ENCODE data around the gene RALGAPA1.
"Not testable (repeated sequence)": the region's sequence is repeated elsewhere in the genome, so short reads cannot be mapped to it uniquely, and the experiment has no call there.

The RALGAPA1 gene

DNA sequence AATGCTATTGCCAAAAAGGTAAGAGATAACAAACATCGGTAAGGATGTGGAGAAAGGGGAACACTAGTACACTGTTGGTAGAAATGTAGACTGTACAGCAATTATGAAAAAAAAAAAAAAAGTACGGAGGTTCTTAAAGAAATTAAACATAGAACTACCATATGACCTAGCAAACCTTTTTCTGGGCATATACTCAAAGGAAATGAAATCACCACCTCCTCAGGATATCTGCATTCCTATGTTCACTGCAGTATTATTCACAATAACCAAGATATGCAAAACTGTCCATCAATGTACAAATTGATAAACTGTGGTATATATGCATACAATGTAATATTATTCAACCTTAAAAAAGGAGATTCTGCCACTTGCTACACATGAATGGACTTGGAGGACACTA, 214.5 kb downstream of the RALGAPA1 start:
- Histone ChIP-seq H3K4me1 (ENCODE audit: control insufficient read depth, low read depth, low read length) (no peaks in the 10 kb centered on the region), H3K4me3 (ENCODE audit: low read length) (no peak overlapping the region), H3K27ac (ENCODE audit: low read length) (no peak overlapping the region), H3K9ac (ENCODE audit: low read length) (no peak overlapping the region), H3K9me3 (ENCODE audit: control insufficient read depth, low read depth, low read length) (no peaks in the 10 kb centered on the region), H3K36me3 (ENCODE audit: control insufficient read depth, low read depth, low read length) (no peaks in the 10 kb centered on the region), H3K27me3 (ENCODE audit: control insufficient read depth, insufficient read depth, low read length) (no peaks in the 10 kb centered on the region)

DNA sequence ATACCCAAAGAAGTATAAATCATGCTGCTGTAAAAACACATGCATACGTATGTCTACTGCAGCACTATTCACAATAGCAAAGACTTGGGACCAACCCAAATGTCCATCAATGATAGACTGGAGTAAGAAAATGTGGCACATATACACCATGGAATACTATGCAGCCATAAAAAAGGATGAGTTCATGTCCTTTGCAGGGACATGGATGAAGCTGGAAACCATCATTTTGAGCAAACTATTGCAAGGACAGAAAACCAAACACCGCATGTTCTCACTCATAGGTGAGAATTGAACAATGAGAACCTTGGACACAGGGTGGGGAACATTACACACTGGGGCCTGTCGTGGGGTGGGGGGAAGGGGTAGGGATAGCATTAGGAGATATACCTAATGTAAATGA, 221.7 kb downstream of the RALGAPA1 start:
- not testable (repeated sequence) for H3K4me3 ChIP-seq (ENCODE audit: low read length); H3K27me3 ChIP-seq (ENCODE audit: control insufficient read depth, insufficient read depth, low read length); H3K9me3 ChIP-seq (ENCODE audit: control insufficient read depth, low read depth, low read length); H3K36me3 ChIP-seq (ENCODE audit: control insufficient read depth, low read depth, low read length); H3K9ac ChIP-seq (ENCODE audit: low read length); H3K4me1 ChIP-seq (ENCODE audit: control insufficient read depth, low read depth, low read length); H3K27ac ChIP-seq (ENCODE audit: low read length)

DNA sequence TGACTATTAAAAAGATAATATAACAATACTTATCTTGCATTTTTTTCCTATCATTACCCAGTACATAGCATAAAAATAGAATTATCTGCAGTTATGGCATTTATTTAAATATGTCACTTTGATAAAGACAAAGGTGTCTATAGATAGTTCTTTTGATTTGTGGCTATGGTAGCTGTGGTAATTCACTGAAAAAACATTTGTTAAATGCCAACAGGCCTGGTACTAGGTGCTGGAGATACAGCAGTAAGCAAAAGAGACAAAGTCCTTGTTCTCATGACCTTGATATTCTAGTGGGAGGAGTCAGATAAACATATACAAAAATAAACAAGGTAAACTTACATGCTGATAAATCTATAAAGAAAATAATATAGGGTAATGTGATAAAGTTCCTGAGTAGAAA, 230.5 kb downstream of the RALGAPA1 start:
- no peaks in the 10 kb centered on the region for H3K36me3 ChIP-seq (ENCODE audit: control insufficient read depth, low read depth, low read length)
- H3K9ac ChIP-seq (ENCODE audit: low read length), result no peak overlapping the region
- H3K27me3 ChIP-seq (ENCODE audit: control insufficient read depth, insufficient read depth, low read length), result no peaks in the 10 kb centered on the region

GRCh38 chr14:35578135-35578534, 231.0 kb downstream of the RALGAPA1 start:
- Histone ChIP-seq H3K27ac (ENCODE audit: low read length) (no peak overlapping the region), H3K4me3 (ENCODE audit: low read length) (no peak overlapping the region), H3K4me1 (ENCODE audit: control insufficient read depth, low read depth, low read length) (no peaks in the 10 kb centered on the region), H3K36me3 (ENCODE audit: control insufficient read depth, low read depth, low read length) (no peaks in the 10 kb centered on the region), H3K27me3 (ENCODE audit: control insufficient read depth, insufficient read depth, low read length) (no peaks in the 10 kb centered on the region), H3K9me3 (ENCODE audit: control insufficient read depth, low read depth, low read length) (no peaks in the 10 kb centered on the region), H3K9ac (ENCODE audit: low read length) (no peak overlapping the region)

More for the DNA sequence above, 230.5 kb downstream of the RALGAPA1 start:
- Histone ChIP-seq H3K4me3 (ENCODE audit: low read length) (no peak overlapping the region), H3K4me1 (ENCODE audit: control insufficient read depth, low read depth, low read length) (no peaks in the 10 kb centered on the region), H3K9me3 (ENCODE audit: control insufficient read depth, low read depth, low read length) (no peaks in the 10 kb centered on the region), H3K27ac (ENCODE audit: low read length) (no peak overlapping the region)

GRCh38 chr14:35576856-35577255, 232.2 kb downstream of the RALGAPA1 start:
- Histone ChIP-seq H3K9ac (ENCODE audit: low read length) (no peak overlapping the region), H3K9me3 (ENCODE audit: control insufficient read depth, low read depth, low read length) (no peaks in the 10 kb centered on the region), H3K27ac (ENCODE audit: low read length) (no peak overlapping the region), H3K36me3 (ENCODE audit: control insufficient read depth, low read depth, low read length) (no peaks in the 10 kb centered on the region), H3K4me3 (ENCODE audit: low read length) (no peak overlapping the region), H3K4me1 (ENCODE audit: control insufficient read depth, low read depth, low read length) (no peaks in the 10 kb centered on the region), H3K27me3 (ENCODE audit: control insufficient read depth, insufficient read depth, low read length) (no peaks in the 10 kb centered on the region)

GRCh38 chr14:35576260-35576659, 232.8 kb downstream of the RALGAPA1 start:
- no peak overlapping the region for H3K4me3 ChIP-seq (ENCODE audit: low read length)
- no peaks in the 10 kb centered on the region for H3K9me3 ChIP-seq (ENCODE audit: control insufficient read depth, low read depth, low read length)
- no peaks in the 10 kb centered on the region for H3K27me3 ChIP-seq (ENCODE audit: control insufficient read depth, insufficient read depth, low read length)
- no peaks in the 10 kb centered on the region for H3K36me3 ChIP-seq (ENCODE audit: control insufficient read depth, low read depth, low read length)
- no peak overlapping the region for H3K9ac ChIP-seq (ENCODE audit: low read length)
- H3K27ac ChIP-seq (ENCODE audit: low read length), result no peak overlapping the region
- H3K4me1 ChIP-seq (ENCODE audit: control insufficient read depth, low read depth, low read length), result no peaks in the 10 kb centered on the region

DNA sequence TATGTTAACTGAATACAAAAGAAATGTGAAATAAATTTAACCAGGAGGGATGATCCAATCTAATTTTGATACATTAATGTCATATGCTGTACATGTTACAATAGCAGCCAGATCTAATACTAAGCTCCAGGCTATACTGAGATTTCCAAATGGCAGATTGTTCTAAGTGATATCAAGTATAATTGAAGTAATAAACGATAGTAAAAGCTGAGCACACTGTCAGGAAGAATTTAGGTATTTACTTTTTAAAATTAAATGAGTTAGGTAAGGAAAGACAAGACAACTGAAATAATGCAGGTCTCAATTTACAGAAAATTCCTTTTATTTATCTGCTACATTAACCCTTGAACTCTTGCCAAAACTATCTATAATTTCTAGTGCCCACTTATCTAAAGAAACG, 235.2 kb downstream of the RALGAPA1 start:
- Histone ChIP-seq H3K4me1 (ENCODE audit: control insufficient read depth, low read depth, low read length) (no peaks in the 10 kb centered on the region), H3K27me3 (ENCODE audit: control insufficient read depth, insufficient read depth, low read length) (no peaks in the 10 kb centered on the region), H3K27ac (ENCODE audit: low read length) (no peak overlapping the region), H3K4me3 (ENCODE audit: low read length) (no peak overlapping the region), H3K9ac (ENCODE audit: low read length) (no peak overlapping the region), H3K36me3 (ENCODE audit: control insufficient read depth, low read depth, low read length) (no peaks in the 10 kb centered on the region), H3K9me3 (ENCODE audit: control insufficient read depth, low read depth, low read length) (no peaks in the 10 kb centered on the region)

DNA sequence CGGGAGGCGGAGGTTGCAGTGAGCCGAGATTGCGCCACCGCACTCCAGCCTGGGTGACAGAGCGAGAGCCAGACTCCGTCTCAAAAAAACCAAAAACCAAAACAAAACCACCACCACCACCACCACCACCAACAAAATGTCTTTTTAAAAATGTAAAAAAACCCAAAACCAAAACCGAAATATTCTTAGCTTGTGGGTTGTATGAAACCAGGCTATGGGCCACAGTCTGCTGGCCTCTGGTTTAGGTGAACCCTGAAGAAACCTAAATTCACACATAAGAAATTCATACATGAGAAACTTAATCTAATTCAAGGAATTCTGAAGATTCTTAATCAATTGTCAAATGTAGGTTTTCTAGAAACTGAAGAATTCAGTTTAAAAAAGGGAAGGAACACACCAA, 237.5 kb downstream of the RALGAPA1 start:
- H3K9me3 ChIP-seq (ENCODE audit: control insufficient read depth, low read depth, low read length), result no peaks in the 10 kb centered on the region
- H3K27ac ChIP-seq (ENCODE audit: low read length), result no peak overlapping the region
- H3K9ac ChIP-seq (ENCODE audit: low read length), result no peak overlapping the region
- peaks cover 3% of the 10 kb centered on the region for H3K4me1 ChIP-seq (ENCODE audit: control insufficient read depth, low read depth, low read length)
- no peak overlapping the region for H3K4me3 ChIP-seq (ENCODE audit: low read length)
- no peaks in the 10 kb centered on the region for H3K36me3 ChIP-seq (ENCODE audit: control insufficient read depth, low read depth, low read length)
- no peaks in the 10 kb centered on the region for H3K27me3 ChIP-seq (ENCODE audit: control insufficient read depth, insufficient read depth, low read length)

DNA sequence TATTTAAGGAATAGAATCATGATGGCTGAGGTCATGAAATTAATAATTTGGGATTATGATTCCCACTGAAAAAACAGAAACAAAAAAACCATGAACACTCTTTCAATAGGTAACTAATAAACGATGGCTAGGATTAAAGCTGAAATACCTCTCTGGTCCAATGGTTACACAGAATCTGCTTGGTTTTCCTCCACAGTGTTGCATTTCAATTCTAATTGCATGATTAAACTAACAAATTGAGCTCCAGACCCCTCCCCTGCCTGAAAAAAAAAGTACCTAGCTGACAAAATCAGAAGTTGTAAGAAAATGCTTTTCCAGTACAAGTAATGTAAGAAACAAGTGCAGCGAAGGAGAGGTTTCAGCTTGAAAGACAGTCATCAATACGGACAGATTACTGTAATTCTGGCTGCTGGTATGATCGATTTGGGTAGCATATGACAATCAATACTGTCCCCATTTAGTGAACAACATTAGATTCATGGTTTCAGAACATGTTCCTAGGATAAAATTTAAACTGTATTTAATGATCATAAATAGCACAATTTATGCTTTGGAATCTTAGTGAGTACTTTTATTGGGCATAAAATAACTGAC, 243.1 kb downstream of the RALGAPA1 start:
- Histone ChIP-seq H3K4me1 (ENCODE audit: control insufficient read depth, low read depth, low read length) (peaks cover 3% of the 10 kb centered on the region), H3K27me3 (ENCODE audit: control insufficient read depth, insufficient read depth, low read length) (no peaks in the 10 kb centered on the region), H3K4me3 (ENCODE audit: low read length) (no peak overlapping the region), H3K36me3 (ENCODE audit: control insufficient read depth, low read depth, low read length) (no peaks in the 10 kb centered on the region), H3K27ac (ENCODE audit: low read length) (no peak overlapping the region), H3K9ac (ENCODE audit: low read length) (no peak overlapping the region), H3K9me3 (ENCODE audit: control insufficient read depth, low read depth, low read length) (no peaks in the 10 kb centered on the region)

DNA sequence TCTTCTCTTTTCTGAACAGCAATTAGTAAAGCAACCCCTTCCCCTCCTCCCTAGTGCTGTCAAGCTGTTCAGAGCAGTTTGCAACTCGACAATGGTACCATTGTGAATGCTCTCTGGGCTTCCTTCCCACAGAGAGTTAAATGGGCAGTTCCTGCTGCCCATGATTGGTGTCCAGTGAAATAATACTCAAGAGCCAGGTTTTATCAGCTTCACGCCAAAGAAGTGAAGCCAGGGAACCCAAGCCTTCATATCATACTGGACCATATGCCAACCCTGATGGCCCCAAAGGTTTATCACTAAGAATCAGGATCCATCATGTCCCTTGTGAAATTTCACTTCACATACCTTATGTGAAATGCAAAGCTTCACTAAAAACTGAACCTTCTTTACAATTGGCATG, 250.4 kb downstream of the RALGAPA1 start:
- H3K9me3 ChIP-seq (ENCODE audit: control insufficient read depth, low read depth, low read length), result no peaks in the 10 kb centered on the region
- no peaks in the 10 kb centered on the region for H3K36me3 ChIP-seq (ENCODE audit: control insufficient read depth, low read depth, low read length)
- H3K4me3 ChIP-seq (ENCODE audit: low read length), result no peak overlapping the region
- peaks cover 15% of the 10 kb centered on the region for H3K4me1 ChIP-seq (ENCODE audit: control insufficient read depth, low read depth, low read length)
- no peak overlapping the region for H3K27ac ChIP-seq (ENCODE audit: low read length)
- no peak overlapping the region for H3K9ac ChIP-seq (ENCODE audit: low read length)
- no peaks in the 10 kb centered on the region for H3K27me3 ChIP-seq (ENCODE audit: control insufficient read depth, insufficient read depth, low read length)

- no peaks in the 10 kb centered on the region for H3K36me3 ChIP-seq (ENCODE audit: control insufficient read depth, low read depth, low read length)
- H3K4me1 ChIP-seq (ENCODE audit: control insufficient read depth, low read depth, low read length), result peaks cover 15% of the 10 kb centered on the region
- no peaks in the 10 kb centered on the region for H3K9me3 ChIP-seq (ENCODE audit: control insufficient read depth, low read depth, low read length)
- no peak overlapping the region for H3K4me3 ChIP-seq (ENCODE audit: low read length)
- no peak overlapping the region for H3K9ac ChIP-seq (ENCODE audit: low read length)
- no peak overlapping the region for H3K27ac ChIP-seq (ENCODE audit: low read length)
- H3K27me3 ChIP-seq (ENCODE audit: control insufficient read depth, insufficient read depth, low read length), result no peaks in the 10 kb centered on the region
These were observed 251.8 kb downstream of the RALGAPA1 start for GRCh38 chr14:35557221-35557747.

GRCh38 chr14:35556548-35556947, 252.5 kb downstream of the RALGAPA1 start:
- H3K27me3 ChIP-seq (ENCODE audit: control insufficient read depth, insufficient read depth, low read length), result no peaks in the 10 kb centered on the region
- no peak overlapping the region for H3K27ac ChIP-seq (ENCODE audit: low read length)
- H3K4me1 ChIP-seq (ENCODE audit: control insufficient read depth, low read depth, low read length), result peaks cover 15% of the 10 kb centered on the region
- no peaks in the 10 kb centered on the region for H3K36me3 ChIP-seq (ENCODE audit: control insufficient read depth, low read depth, low read length)
- no peaks in the 10 kb centered on the region for H3K9me3 ChIP-seq (ENCODE audit: control insufficient read depth, low read depth, low read length)
- no peak overlapping the region for H3K9ac ChIP-seq (ENCODE audit: low read length)
- no peak overlapping the region for H3K4me3 ChIP-seq (ENCODE audit: low read length)
